ENCODE data around the gene GPX5. TPM values are rescaled to one million over a fixed set of nuclear protein-coding genes. Genes with fewer than 3 reads are reported as not detected.

Gene GPX5
- total and polyA plus RNA-seq, 2 experiments from 2014 or later = not detected

GRCh38 chr6:28566527-28567252, 41.0 kb downstream of the GPX5 start:
- Histone ChIP-seq H3K36me3 (ENCODE audit: insufficient read depth) (no peaks in the 10 kb centered on the region), H4K20me1 (replicated peaks; ENCODE audit: insufficient read depth) (no peaks in the 10 kb centered on the region), H3K4me2 (no peak overlapping the region), H3K27ac (ENCODE audit: low read depth) (no peak overlapping the region), H3K4me3 (no peak overlapping the region), H2AFZ (no peak overlapping the region), H3K27me3 (ENCODE audit: insufficient read depth) (no peaks in the 10 kb centered on the region), H3K4me1 (ENCODE audit: insufficient read depth) (no peaks in the 10 kb centered on the region), H3K9me2 (ENCODE audit: insufficient read depth) (no peaks in the 10 kb centered on the region), H3K79me2 (replicated peaks; ENCODE audit: insufficient read depth) (no peaks in the 10 kb centered on the region), H3F3A (replicated peaks; ENCODE audit: low read depth) (no peaks in the 10 kb centered on the region)
- H3K27me3 Mint-ChIP-seq (ENCODE audit: insufficient read depth, low read depth, poor library complexity) = peaks cover 3% of the 10 kb centered on the region
- no peak overlapping the region for H3K27ac Mint-ChIP-seq
- no peak overlapping the region for H3K4me3 Mint-ChIP-seq
- no peak for TF ChIP-seq JUNB (IDR thresholded peaks at IDR 0.05; ENCODE audit: unreplicated experiment)
- TF ChIP-seq ZNF114 (CRISPR knock-in tag; IDR thresholded peaks at IDR 0.05) = no peak
- no peak for TF ChIP-seq POLR2AphosphoS5 (IDR thresholded peaks at IDR 0.05; ENCODE audit: low read depth)
- no peak for TF ChIP-seq NANOG (IDR thresholded peaks at IDR 0.05; ENCODE audit: borderline replicate concordance)
- no peak for TF ChIP-seq EZH2 (IDR thresholded peaks at IDR 0.05; ENCODE audit: low read depth, unreplicated experiment)
- TF ChIP-seq CREB1 (CRISPR knock-in tag; IDR thresholded peaks at IDR 0.05; ENCODE audit: low read depth) = no peak
- TF ChIP-seq ETS1 (IDR thresholded peaks at IDR 0.05) = no peak
- no peak for TF ChIP-seq ZNF331 (CRISPR knock-in tag; IDR thresholded peaks at IDR 0.05; ENCODE audit: low read depth)
- no peak for TF ChIP-seq STAT1 (IDR thresholded peaks at IDR 0.05; ENCODE audit: unreplicated experiment)
- TF ChIP-seq REST (IDR thresholded peaks at IDR 0.05; ENCODE audit: unreplicated experiment) = no peak
- TF ChIP-seq EZH2phosphoT487 (IDR thresholded peaks at IDR 0.05; ENCODE audit: unreplicated experiment) = no peak
- H3K4me1 Mint-ChIP-seq = peaks cover 2% of the 10 kb centered on the region; the same call in 1 of the 3 replicates
- H3K36me3 Mint-ChIP-seq (ENCODE audit: low read depth) = no peaks in the 10 kb centered on the region
- DNase-seq (ENCODE audit: low spot score) (no peak), ATAC-seq (no peak)
- no peaks in the 10 kb centered on the region for H3K9me3 Mint-ChIP-seq

GRCh38 chr6:28567506-28567905, 41.8 kb downstream of the GPX5 start:
- no peaks in the 10 kb centered on the region for H3K27me3 ChIP-seq (ENCODE audit: insufficient read depth)
- H3K27ac ChIP-seq (ENCODE audit: low read depth) = no peak overlapping the region
- Mint-ChIP-seq H3K27ac (no peak overlapping the region), H3K27me3 (ENCODE audit: insufficient read depth, low read depth, poor library complexity) (peaks cover 3% of the 10 kb centered on the region), H3K9me3 (no peaks in the 10 kb centered on the region), H3K36me3 (ENCODE audit: low read depth) (no peaks in the 10 kb centered on the region), H3K4me3 (no peak overlapping the region), H3K4me1 (peaks cover 2% of the 10 kb centered on the region; the same call in 1 of the 3 replicates)
- H4K20me1 ChIP-seq (replicated peaks; ENCODE audit: insufficient read depth) = no peaks in the 10 kb centered on the region
- no peak for ATAC-seq
- H3K4me3 ChIP-seq = no peak overlapping the region
- H3K79me2 ChIP-seq (replicated peaks; ENCODE audit: insufficient read depth) = no peaks in the 10 kb centered on the region
- H3K36me3 ChIP-seq (ENCODE audit: insufficient read depth) = no peaks in the 10 kb centered on the region
- no peak for DNase-seq (ENCODE audit: low spot score)
- no peaks in the 10 kb centered on the region for H3F3A ChIP-seq (replicated peaks; ENCODE audit: low read depth)
- no peaks in the 10 kb centered on the region for H3K9me2 ChIP-seq (ENCODE audit: insufficient read depth)
- H3K4me1 ChIP-seq (ENCODE audit: insufficient read depth) = no peaks in the 10 kb centered on the region
- H3K4me2 ChIP-seq = no peak overlapping the region
- H2AFZ ChIP-seq = no peak overlapping the region
- TF ChIP-seq REST (IDR thresholded peaks at IDR 0.05; ENCODE audit: unreplicated experiment) = no peak
- TF ChIP-seq STAT1 (IDR thresholded peaks at IDR 0.05; ENCODE audit: unreplicated experiment) = no peak
- TF ChIP-seq CTCF (conservative IDR thresholded peaks at IDR 0.05; ENCODE audit: low read depth in 2 of 2) = no peak
- TF ChIP-seq POLR2AphosphoS5 (IDR thresholded peaks at IDR 0.05; ENCODE audit: low read depth) = no peak
- TF ChIP-seq EZH2phosphoT487 (IDR thresholded peaks at IDR 0.05; ENCODE audit: unreplicated experiment) = no peak
- TF ChIP-seq EZH2 (IDR thresholded peaks at IDR 0.05; ENCODE audit: low read depth, unreplicated experiment) = no peak
- TF ChIP-seq JUNB (IDR thresholded peaks at IDR 0.05; ENCODE audit: unreplicated experiment) = no peak
- no peak for TF ChIP-seq ZNF114 (CRISPR knock-in tag; IDR thresholded peaks at IDR 0.05)

Measured in GM23338 (cell line).